GM19043 (cell line): ENCODE results near the gene NEXN.
A peak's percentile ranks its signal among the peaks of the same experiment; 100 is the strongest.
"Not testable (repeated sequence)": the region's sequence is repeated elsewhere in the genome, so short reads cannot be mapped to it uniquely, and the experiment has no call there.

ENCODE experiments used
- ATAC-seq: cut with Tn5 transposase; IDR thresholded peaks from one replicate; pipeline ENCODE4 v1.9.1; 2021; ENCODE audit warnings: low read depth; ENCODE audit not compliant: unreplicated experiment

The NEXN gene

GRCh38 chr1:77958391-77958790 is 70.0 kb downstream of the NEXN start:
- ATAC-seq: no peak

DNA sequence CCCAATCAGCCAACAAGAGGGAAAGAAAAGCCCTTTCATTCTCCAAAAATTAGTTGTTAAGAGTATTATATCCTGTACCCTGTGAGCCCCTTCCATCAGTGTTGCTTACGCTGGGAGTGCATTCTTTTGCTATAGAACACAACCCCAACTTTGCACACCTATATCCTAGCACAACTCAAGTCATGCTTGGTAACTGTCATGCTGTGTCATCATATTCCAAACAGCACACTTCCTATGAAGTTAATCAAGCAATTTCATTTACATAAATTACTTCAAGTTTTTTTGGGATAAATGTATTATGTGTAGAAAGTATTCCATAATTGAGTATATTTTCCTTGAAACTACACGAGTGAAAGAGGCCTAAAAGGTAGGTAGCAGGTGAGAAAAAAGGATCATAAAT is 70.4 kb downstream of the NEXN start:
- no peak for ATAC-seq

- no peak for ATAC-seq
Measured at GRCh38 chr1:77961392-77961791, 73.0 kb downstream of the NEXN start.

DNA sequence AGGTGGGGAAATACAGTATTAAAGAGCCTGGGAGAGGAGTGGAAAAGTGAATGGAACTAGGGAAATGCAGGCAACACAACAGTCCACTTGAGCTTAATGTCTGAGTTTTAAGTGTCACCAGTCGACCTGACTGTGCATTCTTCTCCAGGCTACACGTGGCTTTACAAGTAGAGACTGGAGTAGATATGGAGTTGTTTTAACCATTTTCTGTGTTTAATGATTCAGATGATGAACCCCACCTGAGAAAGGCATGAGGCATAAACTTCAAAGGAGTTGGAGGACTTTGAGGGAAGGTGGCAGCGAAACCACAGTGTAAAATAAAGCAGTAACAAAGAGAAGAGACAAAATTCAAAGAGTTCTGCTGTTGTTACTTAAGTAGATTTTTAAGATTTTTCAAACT is 77.9 kb downstream of the NEXN start:
- no peak for ATAC-seq

DNA sequence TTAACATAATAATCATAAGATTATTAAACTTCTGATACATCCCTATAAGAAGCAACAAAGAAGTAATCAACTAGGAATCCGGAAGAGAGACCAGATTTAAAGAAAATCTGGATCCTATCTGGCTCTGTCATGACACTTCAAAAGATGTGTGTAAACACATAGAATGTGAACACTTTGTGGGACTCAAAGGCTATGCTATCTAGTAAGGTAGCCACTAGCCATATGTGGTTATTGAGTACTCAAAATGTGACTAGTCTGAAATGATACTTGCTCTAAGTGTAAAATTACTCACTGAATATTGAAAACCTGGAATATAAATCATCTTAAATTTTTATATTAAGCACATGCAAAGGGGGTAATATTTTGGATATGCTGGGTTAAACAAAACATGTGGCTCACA is 81.8 kb downstream of the NEXN start:
- no peak for ATAC-seq

DNA sequence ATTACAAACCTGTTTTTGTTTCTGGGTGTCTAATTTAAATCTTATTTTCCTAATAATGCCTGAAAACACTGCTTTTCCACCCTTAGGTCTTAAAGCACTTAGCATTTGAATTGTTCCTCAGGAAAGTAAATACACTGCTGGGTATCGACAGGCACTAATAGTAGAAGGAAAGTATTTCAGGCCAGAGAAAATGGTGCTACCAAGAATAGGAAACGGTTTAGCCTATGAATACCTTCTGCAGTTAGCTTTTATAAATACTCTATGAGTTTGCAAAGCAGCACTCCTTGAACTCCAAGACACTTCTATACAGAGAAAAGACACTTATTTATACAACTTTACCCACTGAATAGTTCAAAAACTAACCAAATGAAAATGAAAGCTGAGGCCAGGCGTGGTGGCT is 83.7 kb downstream of the NEXN start:
- ATAC-seq: no peak

GRCh38 chr1:77975386-77975785 is 87.0 kb downstream of the NEXN start:
- ATAC-seq: no peak

DNA sequence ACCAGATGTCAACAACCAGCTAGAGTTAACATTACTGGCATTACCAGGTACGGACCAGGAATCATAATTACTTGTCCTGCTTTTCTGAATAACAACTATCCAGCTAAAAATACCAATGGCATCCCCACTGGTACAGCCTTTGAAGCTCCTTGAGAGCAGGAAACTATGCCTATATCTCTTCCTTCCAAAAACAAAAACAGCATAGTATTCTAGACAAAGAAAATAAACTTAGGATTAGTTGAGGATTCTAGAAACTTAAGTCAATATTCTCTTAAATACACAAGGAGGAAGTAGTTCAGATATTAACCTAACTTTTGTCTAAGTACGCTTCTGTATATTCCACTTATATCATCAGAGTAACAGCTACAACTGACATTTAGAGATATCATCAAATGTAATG is 87.5 kb downstream of the NEXN start:
- ATAC-seq: no peak

GRCh38 chr1:77976433-77977076 is 88.1 kb downstream of the NEXN start:
- no peak for ATAC-seq

GRCh38 chr1:77977989-77978292 is 89.5 kb downstream of the NEXN start:
- ATAC-seq: no peak

DNA sequence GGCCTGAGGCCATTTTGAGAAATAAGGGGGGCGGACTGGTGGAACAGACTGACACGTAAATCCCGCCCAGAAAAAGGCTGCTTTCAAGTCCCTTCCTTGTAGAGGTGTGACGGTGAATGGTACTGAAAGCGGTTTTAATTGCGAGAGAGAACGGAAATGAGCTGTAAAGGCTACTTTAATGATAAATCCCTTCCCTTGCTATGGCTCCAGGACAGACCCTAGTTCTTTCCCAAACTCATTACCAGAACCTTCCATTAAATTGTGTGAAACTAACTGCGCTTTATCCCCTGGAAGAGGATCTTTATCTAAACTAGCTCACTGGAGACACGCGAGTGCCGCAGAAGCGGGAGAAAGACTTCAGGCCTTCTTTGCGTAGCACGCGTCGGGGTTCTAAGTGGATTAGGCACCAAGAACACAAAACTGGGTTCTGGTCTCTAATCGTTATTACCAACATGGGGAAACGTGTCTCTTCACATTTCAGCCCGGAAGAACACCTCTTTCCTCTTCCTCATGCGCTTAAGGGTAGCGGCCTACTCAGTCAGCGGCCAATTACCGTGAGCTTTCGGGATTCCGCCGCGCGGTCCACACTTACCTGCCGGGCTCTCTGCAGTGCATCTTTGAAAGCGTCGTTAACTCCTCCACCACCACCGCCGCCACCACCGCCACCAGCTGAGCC is 90.0 kb downstream of the NEXN start:
- peak; percentile 69 for ATAC-seq

DNA sequence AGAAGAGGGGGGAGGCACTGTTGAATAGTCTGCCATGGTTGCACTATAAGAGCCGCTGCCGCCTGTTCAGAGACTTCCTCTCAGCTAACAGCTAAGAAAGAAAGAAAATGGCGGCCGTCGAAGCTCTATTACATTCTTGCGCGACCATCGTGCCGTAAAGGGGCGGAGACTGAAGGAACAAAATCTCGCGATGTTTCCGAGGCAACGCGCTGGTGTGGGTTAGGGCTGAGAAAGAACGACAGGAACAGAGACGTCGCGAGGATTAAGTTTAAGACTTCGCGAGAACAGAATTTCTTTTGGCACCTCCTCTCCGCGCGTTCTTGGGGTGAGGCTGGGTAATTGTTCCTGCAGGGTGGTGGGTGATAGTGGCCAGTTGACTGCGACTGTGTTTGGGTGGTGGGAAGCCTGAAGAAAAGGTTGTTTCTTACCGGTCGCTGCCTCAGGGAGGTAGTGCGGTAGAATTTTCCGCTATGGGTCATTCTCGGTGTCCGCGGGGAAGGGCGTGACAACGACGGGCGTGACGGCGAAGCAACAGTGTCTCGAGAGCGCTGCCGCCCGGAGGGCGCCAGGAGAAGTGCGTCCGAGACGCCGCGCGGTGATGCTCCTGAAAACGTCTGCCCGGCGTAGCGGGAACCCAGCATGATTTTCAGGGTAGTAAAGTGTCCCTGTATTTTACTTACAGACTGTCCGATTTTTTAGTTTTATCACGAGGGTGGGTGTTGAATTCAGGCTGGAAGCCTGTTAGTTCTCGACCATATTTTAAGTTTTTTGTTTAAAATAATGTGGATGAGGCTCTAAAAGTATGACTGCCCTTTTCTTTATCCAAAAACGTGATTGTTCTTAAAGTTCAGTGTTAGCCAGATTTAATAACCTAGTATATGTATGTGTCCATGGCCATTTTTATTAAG is 90.8 kb downstream of the NEXN start, which contains the start of gene FUBP1:
Gene FUBP1 (minus strand): TSS at position 104 of the 908 bp plus-strand sequence. CDS start 68 bp downstream, at position 36.
- peak; percentile 70 for ATAC-seq

GRCh38 chr1:77983352-77983996 is 95.0 kb downstream of the NEXN start:
- not testable (repeated sequence) for ATAC-seq

GRCh38 chr1:77983997-77984355 is 95.6 kb downstream of the NEXN start:
- no peak for ATAC-seq

- ATAC-seq: no peak
Measured at GRCh38 chr1:77984629-77985028, 96.2 kb downstream of the NEXN start.

GRCh38 chr1:77986810-77987209 is 98.4 kb downstream of the NEXN start:
- ATAC-seq: no peak

DNA sequence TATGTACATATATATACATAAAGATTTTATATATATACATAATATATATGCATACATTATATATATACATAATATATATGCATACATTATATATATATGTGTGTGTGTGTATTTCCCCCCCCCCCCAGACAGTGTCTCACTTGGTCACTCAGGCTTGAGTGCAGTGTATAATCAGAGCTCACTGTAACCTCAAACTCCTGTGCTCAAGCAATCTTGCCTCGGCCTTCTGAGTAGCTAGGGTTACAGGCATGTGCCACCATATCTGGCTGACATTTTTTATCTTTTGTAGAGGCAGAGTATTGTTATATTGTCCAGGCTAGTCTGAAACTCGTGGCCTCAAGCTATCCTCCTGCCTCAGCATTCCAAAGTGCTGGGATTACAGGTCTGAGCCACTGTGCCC is 99.5 kb downstream of the NEXN start:
- ATAC-seq: no peak

- no peak for ATAC-seq
Measured at GRCh38 chr1:77989744-77990143, 101.3 kb downstream of the NEXN start.

- ATAC-seq: no peak
Measured at GRCh38 chr1:77990629-77991204, 102.3 kb downstream of the NEXN start.

- no peak for ATAC-seq
Measured at GRCh38 chr1:77991638-77992037, 103.2 kb downstream of the NEXN start.
